Measurements from ENCODE around the gene PTPRF.

PTPRF gene

DNA sequence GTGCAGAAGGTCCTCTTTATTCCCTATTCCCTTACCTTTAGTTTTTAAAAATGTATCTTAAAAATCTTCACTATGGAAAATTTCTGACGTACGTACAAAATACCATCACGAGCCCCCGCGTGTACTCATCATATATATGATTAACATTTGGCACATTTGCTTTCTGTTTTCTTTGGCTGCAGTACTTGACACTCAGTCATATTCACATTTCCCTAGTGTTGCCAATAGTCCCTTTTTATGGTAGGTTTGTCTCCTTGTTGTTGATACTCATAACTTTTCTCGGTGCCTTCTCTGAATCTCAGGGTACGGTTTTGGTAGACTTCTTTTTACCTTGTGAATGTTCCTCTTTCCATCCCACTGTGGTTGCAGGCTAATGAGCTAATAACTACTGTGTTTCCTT is 142.6 kb downstream of the PTPRF start:
- TF ChIP-seq GATA1 (IDR thresholded peaks at IDR 0.05; ENCODE audit: low read depth, low read length) = no peak
- no peak for TF ChIP-seq POLR2A (IDR thresholded peaks at IDR 0.05; ENCODE audit: low read length)
- no peak for DNase-seq
